ENCODE measurements around the gene ROR2.

GRCh38 chr9:91937056-91937455, 13.0 kb downstream of the ROR2 start:
- TF ChIP-seq EZH2phosphoT487 (IDR thresholded peaks at IDR 0.05; ENCODE audit: insufficient read depth, low read depth) (no peak), EZH2 (IDR thresholded peaks at IDR 0.05; ENCODE audit: insufficient read depth, poor library complexity, severe bottlenecking) (no peak)

Measured in GM23248 (cell line).